HepG2 (cell line): ENCODE results near the gene FAM221B. TPM values are rescaled to one million over a fixed set of nuclear protein-coding genes. Genes with fewer than 3 reads are reported as not detected.

Source experiments
- MNT ChIP-seq: fragments of 450-650 bp; IDR thresholded peaks from 2 replicates; pipeline ENCODE4 v1.6.1; 2016
- NR2F6 ChIP-seq, 2 experiments: IDR thresholded peaks; 2 replicates each; pipeline ENCODE4 v1.6.1; 2016; ENCODE audit warnings: antibody characterized with exemption in 1 of 2, mild to moderate bottlenecking in 1 of 2
- RAD21 ChIP-seq: fragments of 450-650 bp; formaldehyde crosslinking; IDR thresholded peaks from 2 replicates; pipeline ENCODE4 v1.5.0; 2020; ENCODE audit warnings: mild to moderate bottlenecking
- REPIN1 ChIP-seq: sonication (generic); formaldehyde crosslinking; IDR thresholded peaks from 2 replicates; pipeline ENCODE4 v1.8.0; 2022; ENCODE audit warnings: missing genetic modification reagents, low read depth, mild to moderate bottlenecking, borderline replicate concordance
- TRIM22 ChIP-seq: fragments of 450-650 bp; IDR thresholded peaks from 2 replicates; pipeline ENCODE4 v1.6.1; 2017
- USF2 ChIP-seq, 2 experiments: sonication (generic) in 1 of 2; formaldehyde crosslinking in 1 of 2; IDR thresholded peaks; 2 replicates each; pipeline versions ENCODE4 v1.5.1 to v1.6.1; 2011 to 2020; ENCODE audit warnings: borderline replicate concordance in 1 of 2, low read depth in 1 of 2, low read length in 1 of 2, mild to moderate bottlenecking in 1 of 2, missing genetic modification reagents in 1 of 2, moderate library complexity in 1 of 2
- ZSCAN30 ChIP-seq: sonication (generic); formaldehyde crosslinking; IDR thresholded peaks from 2 replicates; pipeline ENCODE4 v1.5.0; 2020; ENCODE audit warnings: mild to moderate bottlenecking, missing genetic modification reagents
- polyA plus RNA-seq, 8 experiments: library from polyadenylated mRNA; depleted of rRNA in 3 of 8; stranded (reverse) in 7 of 8; unstranded in 1 of 8; fragments of >200 nt; fragmentation: Illumina TruSeq in 4 of 8; extraction: Trizol in 4 of 8; gene quantifications; 2 replicates each; pipeline versions ENCODE4 v1.2.1 to v1.2.3, GENCODE V29; 2011 to 2016; ENCODE audit warnings: low read depth in 4 of 8, missing spikeins in 1 of 8, mixed read lengths in 1 of 8; ENCODE audit not compliant: insufficient read depth in 1 of 8
- total RNA-seq, 5 experiments: library from RNA; depleted of rRNA; stranded (reverse); fragments of >200 nt; fragmentation: Illumina TruSeq; extraction: Trizol; gene quantifications; 2 replicates each; pipeline ENCODE4 v1.2.3, GENCODE V29; 2016; ENCODE audit warnings: low read depth in 1 of 5

Gene FAM221B
- total and polyA plus RNA-seq, 2 of the 13 experiments (the other 11 are each of a cell fraction or from before 2014, with no cell fraction given) = not detected

- no peak for TF ChIP-seq TRIM22
- no peak for TF ChIP-seq REPIN1
- no peak for TF ChIP-seq RAD21 (CRISPR knock-in tag)
- no peak for TF ChIP-seq ZSCAN30 (CRISPR knock-in tag)
- peak; percentile 27; the same call in 1 of the 2 replicates for TF ChIP-seq USF2 (IDR thresholded peaks at IDR 0.05; ENCODE audit: low read depth, low read length)
- TF ChIP-seq USF2 (CRISPR knock-in tag; IDR thresholded peaks at IDR 0.05; ENCODE audit: borderline replicate concordance) = no peak
- TF ChIP-seq MNT = 0 out of 2 replicates have a peak, but pooled peaks have one; percentile 7
- TF ChIP-seq NR2F6 (IDR thresholded peaks at IDR 0.05) = no peak
- TF ChIP-seq NR2F6 (CRISPR knock-in tag; IDR thresholded peaks at IDR 0.05) = no peak
Measured at GRCh38 chr9:35798658-35799374, 29.7 kb downstream of the FAM221B start (continued).
